ENCODE measurements around the gene SEC16A. TPM values are rescaled to one million over a fixed set of nuclear protein-coding genes. Genes with fewer than 3 reads are reported as not detected.

Gene SEC16A
- total RNA-seq, 1 experiment from 2014 or later = 56.4 TPM

DNA sequence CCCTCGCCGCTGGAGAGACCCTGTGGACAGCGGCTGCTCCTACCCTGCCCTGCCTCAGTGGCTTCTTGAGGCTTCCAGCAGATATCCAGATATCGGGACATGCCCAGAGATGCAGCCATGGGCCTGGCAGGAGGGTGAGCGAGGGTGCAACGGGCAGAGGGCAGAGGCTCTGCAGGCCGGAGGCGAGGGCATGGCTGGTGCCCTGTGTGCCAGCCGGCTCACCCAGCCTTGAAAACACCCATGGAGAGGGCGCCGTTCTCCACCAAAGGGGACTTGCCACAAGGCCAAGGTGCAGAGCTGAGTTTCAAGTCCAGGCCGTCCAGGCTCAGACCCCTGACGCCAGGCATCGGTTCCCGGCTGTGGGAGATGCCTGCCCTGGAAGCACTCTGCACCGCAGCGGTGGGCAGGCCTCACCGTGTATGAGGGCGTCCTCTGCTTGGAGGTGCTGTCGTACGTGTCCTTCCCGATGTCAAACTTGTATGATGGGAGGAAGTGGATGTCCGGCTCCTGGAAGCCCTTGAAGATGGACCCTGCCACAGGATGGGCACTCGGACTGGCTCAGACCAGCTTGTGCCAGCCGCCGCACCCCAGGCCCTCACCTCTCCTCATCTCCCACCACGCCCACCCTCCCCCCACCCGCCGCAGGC lies 52.1 kb downstream of the SEC16A start:
- Mint-ChIP-seq H3K4me1 (0 out of 4 replicates have a peak, but pooled peaks cover 0 to 2% of the 10 kb centered on the region in 2 experiments), H3K4me3 (no peak overlapping the region), H3K27me3 (ENCODE audit: low read depth) (no peaks in the 10 kb centered on the region), H3K36me3 (ENCODE audit: insufficient read depth in 1 of 3, low read depth in 3 of 3) (peaks cover 4 to 27% (median 19%) of the 10 kb centered on the region in 3 experiments; a peak in 6 of 7 replicates), H3K9me3 (no peaks in the 10 kb centered on the region), H3K27ac (no peak overlapping the region; a peak in 1 of 7 replicates)
- Histone ChIP-seq H3K27ac (ENCODE audit: insufficient read length, low read depth, low read length) (no peak overlapping the region), H4K20me1 (ENCODE audit: control insufficient read depth, insufficient read depth, insufficient read length) (no peaks in the 10 kb centered on the region), H3K4me1 (ENCODE audit: insufficient read depth, low read length) (no peaks in the 10 kb centered on the region), H2AK5ac (ENCODE audit: insufficient read length, low read length) (no peak overlapping the region), H3K18ac (ENCODE audit: insufficient read length, low read depth, low read length) (no peak overlapping the region), H3K56ac (ENCODE audit: insufficient read length, low read depth, low read length) (no peak overlapping the region), H3K14ac (ENCODE audit: insufficient read depth, low read length) (no peak overlapping the region; the same call in 1 of the 2 replicates), H3K23ac (ENCODE audit: insufficient read length, low read depth, low read length) (no peak overlapping the region), H3K79me2 (ENCODE audit: insufficient read depth, low read length) (peaks cover 2% of the 10 kb centered on the region; the same call in 1 of the 2 replicates), H3T11ph (ENCODE audit: low read length) (no peak overlapping the region), H3K79me1 (ENCODE audit: insufficient read depth, low read depth, low read length, poor library complexity, severe bottlenecking) (no peaks in the 10 kb centered on the region), H2BK120ac (ENCODE audit: low read depth, low read length, poor library complexity, severe bottlenecking) (no peak overlapping the region), H3K23me2 (ENCODE audit: insufficient read length, low read depth, low read length, poor library complexity, severe bottlenecking) (no peaks in the 10 kb centered on the region), H4K5ac (ENCODE audit: insufficient read length, low read depth, low read length) (no peak overlapping the region), H3K27me3 (ENCODE audit: insufficient read depth, low read length) (no peaks in the 10 kb centered on the region), H2BK20ac (ENCODE audit: low read depth, low read length, poor library complexity, severe bottlenecking) (no peak overlapping the region), H2BK12ac (ENCODE audit: insufficient read length, low read depth, low read length) (no peak overlapping the region), H2BK15ac (ENCODE audit: low read depth, low read length) (no peak overlapping the region), H4K91ac (ENCODE audit: insufficient read length, low read depth, low read length) (no peak overlapping the region), H3K9ac (ENCODE audit: extremely low read depth, insufficient read length, low read length) (no peak overlapping the region), H2AFZ (ENCODE audit: low read length) (no peak overlapping the region), H3K4ac (ENCODE audit: low read depth, low read length) (no peak overlapping the region), H4K8ac (replicated peaks; ENCODE audit: insufficient read length, low read depth, low read length) (no peak overlapping the region), H2BK5ac (ENCODE audit: insufficient read length, low read length) (no peak overlapping the region), H3K9me3 (ENCODE audit: control insufficient read depth, low read depth, low read length) (no peaks in the 10 kb centered on the region), H3K4me2 (ENCODE audit: insufficient read depth, insufficient read length, low read length) (no peak overlapping the region)
- no CpG with 5 or more reads among the region's 29 CpGs for WGBS (ENCODE audit: extremely low coverage, insufficient read length, low lambda C conversion rate)
- TF ChIP-seq, protein P1, sequence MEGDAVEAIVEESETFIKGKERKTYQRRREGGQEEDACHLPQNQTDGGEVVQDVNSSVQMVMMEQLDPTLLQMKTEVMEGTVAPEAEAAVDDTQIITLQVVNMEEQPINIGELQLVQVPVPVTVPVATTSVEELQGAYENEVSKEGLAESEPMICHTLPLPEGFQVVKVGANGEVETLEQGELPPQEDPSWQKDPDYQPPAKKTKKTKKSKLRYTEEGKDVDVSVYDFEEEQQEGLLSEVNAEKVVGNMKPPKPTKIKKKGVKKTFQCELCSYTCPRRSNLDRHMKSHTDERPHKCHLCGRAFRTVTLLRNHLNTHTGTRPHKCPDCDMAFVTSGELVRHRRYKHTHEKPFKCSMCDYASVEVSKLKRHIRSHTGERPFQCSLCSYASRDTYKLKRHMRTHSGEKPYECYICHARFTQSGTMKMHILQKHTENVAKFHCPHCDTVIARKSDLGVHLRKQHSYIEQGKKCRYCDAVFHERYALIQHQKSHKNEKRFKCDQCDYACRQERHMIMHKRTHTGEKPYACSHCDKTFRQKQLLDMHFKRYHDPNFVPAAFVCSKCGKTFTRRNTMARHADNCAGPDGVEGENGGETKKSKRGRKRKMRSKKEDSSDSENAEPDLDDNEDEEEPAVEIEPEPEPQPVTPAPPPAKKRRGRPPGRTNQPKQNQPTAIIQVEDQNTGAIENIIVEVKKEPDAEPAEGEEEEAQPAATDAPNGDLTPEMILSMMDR (conservative IDR thresholded peaks at IDR 0.05) = no peak
- no peak for DNase-seq
